Spleen (tissue), 11 donors: ENCODE results near the gene PDE4A. TPM values are rescaled to one million over a fixed set of nuclear protein-coding genes. Genes with fewer than 3 reads are reported as not detected.
A peak's percentile ranks its signal among the peaks of the same experiment; 100 is the strongest.

Experiments used
- DNase-seq: peaks from one replicate; pipeline ENCODE4 v3.0.0-alpha.2; 2020
- H3K27ac ChIP-seq, 8 donors: fragments of 200-600 bp; sonication (generic) in 7 of 8; 1 replicate in 4 of 8; 2 replicates in 4 of 8; pipeline versions ENCODE4 v1.5.0 to v1.8.0; 2016 to 2021; ENCODE audit warnings: inconsistent platforms in 4 of 8, mild to moderate bottlenecking in 4 of 8, moderate library complexity in 1 of 8
- H3K27me3 ChIP-seq, 7 donors: fragments of 200-600 bp; sonication (generic) in 6 of 7; replicated peaks in 1 of 7; 1 replicate in 4 of 7; 2 replicates in 3 of 7; pipeline versions ENCODE4 v1.5.0 to v1.8.0; 2016 to 2021; ENCODE audit warnings: inconsistent platforms in 3 of 7, mild to moderate bottlenecking in 1 of 7
- H3K36me3 ChIP-seq, 6 donors: fragments of 200-600 bp; sonication (generic) in 5 of 6; 1 replicate in 4 of 6; 2 replicates in 2 of 6; pipeline versions ENCODE4 v1.5.0 to v1.8.0; 2016 to 2021; ENCODE audit warnings: inconsistent platforms in 2 of 6
- H3K4me1 ChIP-seq, 6 donors: fragments of 200-600 bp; sonication (generic) in 5 of 6; 1 replicate in 3 of 6; 2 replicates in 3 of 6; pipeline versions ENCODE4 v1.5.0 to v1.8.0; 2016 to 2021; ENCODE audit warnings: inconsistent platforms in 3 of 6
- H3K4me3 ChIP-seq, 8 donors: fragments of 200-600 bp; sonication (generic) in 7 of 8; 1 replicate in 4 of 8; 2 replicates in 4 of 8; pipeline versions ENCODE4 v1.5.0 to v1.8.0; 2016 to 2021; ENCODE audit warnings: inconsistent platforms in 4 of 8, mild to moderate bottlenecking in 4 of 8, moderate library complexity in 2 of 8
- H3K9me3 ChIP-seq, 8 donors: fragments of 200-600 bp; sonication (generic) in 7 of 8; 1 replicate in 4 of 8; 2 replicates in 4 of 8; pipeline versions ENCODE4 v1.5.0 to v1.8.0; 2016 to 2021; ENCODE audit warnings: inconsistent platforms in 4 of 8
- POLR2A ChIP-seq, 3 donors: fragments of 450-650 bp; IDR thresholded peaks; one replicate each; pipeline ENCODE4 v1.5.1; 2017; ENCODE audit warnings: antibody characterized with exemption in 3 of 3, mild to moderate bottlenecking in 1 of 3
- POLR2AphosphoS5 ChIP-seq, 3 donors: sonication (generic); formaldehyde crosslinking; IDR thresholded peaks; one replicate each; pipeline ENCODE4 v1.5.1; 2017; ENCODE audit warnings: antibody characterized with exemption in 3 of 3
- WGBS, 5 donors: extraction: QIAGEN DNeasy Blood & Tissue Kit in 3 of 5; methylation state at CpG; one replicate each; pipeline versions ENCODE4 v1.1.5 to v1.1.7; 2013 to 2018; 5-methylcytosine and 5-hydroxymethylcytosine counted together
- intact Hi-C: fragments of 100-400 bp; cut with DNase I; formaldehyde crosslinking; loops from one replicate; pipeline ENCODE4 v1.15.0; 2023; ENCODE audit warnings: low total_unique reads
- polyA plus RNA-seq, 3 donors: library from polyadenylated mRNA; stranded (reverse); fragments of 200-250 nt; gene quantifications; one replicate each; pipeline ENCODE4 v1.2.1, GENCODE V29; 2013
- total RNA-seq, 7 donors: library from RNA; depleted of rRNA in 3 of 7; stranded (reverse); fragments of >200 nt in 3 of 7; fragmentation: NEBNext Ultra II Directional in 4 of 7; extraction: Animal tissue kit (Norgen Biotek cat#: 25700) in 4 of 7; gene quantifications; one replicate each; pipeline versions ENCODE4 v1.1.0 to v1.2.1, GENCODE V29; 2016 to 2021
- TF ChIP-seq, protein P1 (sequence below), 11 experiments: fragments of 200-600 bp in 7 of 11; fragments of 450-650 bp in 4 of 11; sonication (generic) in 4 of 11; IDR thresholded peaks in 8 of 11; conservative IDR thresholded peaks in 3 of 11; 1 replicate in 7 of 11; 2 replicates in 4 of 11; pipeline versions ENCODE4 v1.4.0 to v1.8.0; 2016 to 2021; ENCODE audit warnings: antibody characterized with exemption in 11 of 11, inconsistent platforms in 4 of 11, mild to moderate bottlenecking in 1 of 11
- donor health status: healthy with polysubstance abuse.
- donor health status: DM: no; HTN: no; CAD: no; lungs with moderate emphysema.
- donor health status: DM: no; HTN: no; CAD: no.
- donor health status: Bipolar disorder and iron deficiency.
- donor health status: healthy.
- donor health status: DM: no; HTN: no; CAD: no.
- donor health status: DM: yes; HTN: yes; CAD: no.

Gene PDE4A
- total and polyA plus RNA-seq, 10 donors: 2.1 to 17.3 (median 12.7) TPM

DNA sequence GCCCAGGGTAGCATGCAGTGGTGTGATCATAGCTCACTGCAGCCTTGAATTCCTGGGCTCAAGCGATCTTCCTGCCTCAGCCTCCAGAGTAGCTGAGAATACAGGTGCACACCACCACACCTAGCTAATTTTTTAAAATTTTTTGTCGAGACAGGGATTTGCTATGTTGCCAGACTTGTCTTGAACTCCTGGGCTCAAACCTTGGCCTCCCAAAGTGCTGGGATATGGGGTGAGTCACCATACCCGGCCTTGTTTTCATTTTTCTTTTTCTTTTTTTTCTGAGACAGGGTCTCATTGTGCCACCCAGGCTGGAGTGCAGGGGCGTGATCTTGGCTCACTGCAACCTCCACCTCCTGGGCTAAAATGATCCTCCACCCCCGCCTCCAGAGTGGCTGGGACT is 44.1 kb downstream of the PDE4A start:
- 80 to 94% (median 88%) methylated on average over 5 of the region's 5 CpGs for WGBS, 5 donors
- TF ChIP-seq POLR2A (IDR thresholded peaks at IDR 0.05) (no peak), POLR2AphosphoS5 (IDR thresholded peaks at IDR 0.05) (no peak)
- TF ChIP-seq, protein P1, sequence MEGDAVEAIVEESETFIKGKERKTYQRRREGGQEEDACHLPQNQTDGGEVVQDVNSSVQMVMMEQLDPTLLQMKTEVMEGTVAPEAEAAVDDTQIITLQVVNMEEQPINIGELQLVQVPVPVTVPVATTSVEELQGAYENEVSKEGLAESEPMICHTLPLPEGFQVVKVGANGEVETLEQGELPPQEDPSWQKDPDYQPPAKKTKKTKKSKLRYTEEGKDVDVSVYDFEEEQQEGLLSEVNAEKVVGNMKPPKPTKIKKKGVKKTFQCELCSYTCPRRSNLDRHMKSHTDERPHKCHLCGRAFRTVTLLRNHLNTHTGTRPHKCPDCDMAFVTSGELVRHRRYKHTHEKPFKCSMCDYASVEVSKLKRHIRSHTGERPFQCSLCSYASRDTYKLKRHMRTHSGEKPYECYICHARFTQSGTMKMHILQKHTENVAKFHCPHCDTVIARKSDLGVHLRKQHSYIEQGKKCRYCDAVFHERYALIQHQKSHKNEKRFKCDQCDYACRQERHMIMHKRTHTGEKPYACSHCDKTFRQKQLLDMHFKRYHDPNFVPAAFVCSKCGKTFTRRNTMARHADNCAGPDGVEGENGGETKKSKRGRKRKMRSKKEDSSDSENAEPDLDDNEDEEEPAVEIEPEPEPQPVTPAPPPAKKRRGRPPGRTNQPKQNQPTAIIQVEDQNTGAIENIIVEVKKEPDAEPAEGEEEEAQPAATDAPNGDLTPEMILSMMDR (IDR thresholded peaks at IDR 0.05 in 8 of 11, conservative IDR thresholded peaks at IDR 0.05 in 3 of 11): no peak
- no peak for DNase-seq
- no peaks in the 10 kb centered on the region for H3K27me3 ChIP-seq
- H3K27ac ChIP-seq: no peak overlapping the region
- H3K9me3 ChIP-seq: no peaks in the 10 kb centered on the region
- intact Hi-C loops: no loop called here
- peaks cover 6 to 14% (median 10%) of the 10 kb centered on the region in 6 donors for H3K4me1 ChIP-seq
- H3K36me3 ChIP-seq: peaks cover 0 to 44% (median 8%) of the 10 kb centered on the region in 6 donors
- H3K4me3 ChIP-seq: no peak overlapping the region

DNA sequence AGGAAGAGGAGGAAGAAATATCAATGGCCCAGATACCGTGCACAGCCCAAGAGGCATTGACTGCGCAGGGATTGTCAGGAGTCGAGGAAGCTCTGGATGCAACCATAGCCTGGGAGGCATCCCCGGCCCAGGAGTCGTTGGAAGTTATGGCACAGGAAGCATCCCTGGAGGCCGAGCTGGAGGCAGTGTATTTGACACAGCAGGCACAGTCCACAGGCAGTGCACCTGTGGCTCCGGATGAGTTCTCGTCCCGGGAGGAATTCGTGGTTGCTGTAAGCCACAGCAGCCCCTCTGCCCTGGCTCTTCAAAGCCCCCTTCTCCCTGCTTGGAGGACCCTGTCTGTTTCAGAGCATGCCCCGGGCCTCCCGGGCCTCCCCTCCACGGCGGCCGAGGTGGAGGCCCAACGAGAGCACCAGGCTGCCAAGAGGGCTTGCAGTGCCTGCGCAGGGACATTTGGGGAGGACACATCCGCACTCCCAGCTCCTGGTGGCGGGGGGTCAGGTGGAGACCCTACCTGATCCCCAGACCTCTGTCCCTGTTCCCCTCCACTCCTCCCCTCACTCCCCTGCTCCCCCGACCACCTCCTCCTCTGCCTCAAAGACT is 46.9 kb downstream of the PDE4A start:
- H3K4me3 ChIP-seq: no peak overlapping the region
- no peak overlapping the region for H3K27ac ChIP-seq
- no peaks in the 10 kb centered on the region for H3K4me1 ChIP-seq
- no peak for DNase-seq
- intact Hi-C loops: no loop called here
- TF ChIP-seq POLR2A (IDR thresholded peaks at IDR 0.05) (no peak), POLR2AphosphoS5 (IDR thresholded peaks at IDR 0.05) (no peak)
- TF ChIP-seq, protein P1 (IDR thresholded peaks at IDR 0.05 in 8 of 11, conservative IDR thresholded peaks at IDR 0.05 in 3 of 11): no peak
- peaks cover 0 to 5% (median 0%) of the 10 kb centered on the region in 7 donors for H3K27me3 ChIP-seq
- 83 to 89% (median 84%) methylated on average over 14 to 20 of the region's 20 CpGs for WGBS, 5 donors
- H3K36me3 ChIP-seq: peaks cover 0 to 41% (median 8%) of the 10 kb centered on the region in 6 donors
- H3K9me3 ChIP-seq: no peaks in the 10 kb centered on the region

DNA sequence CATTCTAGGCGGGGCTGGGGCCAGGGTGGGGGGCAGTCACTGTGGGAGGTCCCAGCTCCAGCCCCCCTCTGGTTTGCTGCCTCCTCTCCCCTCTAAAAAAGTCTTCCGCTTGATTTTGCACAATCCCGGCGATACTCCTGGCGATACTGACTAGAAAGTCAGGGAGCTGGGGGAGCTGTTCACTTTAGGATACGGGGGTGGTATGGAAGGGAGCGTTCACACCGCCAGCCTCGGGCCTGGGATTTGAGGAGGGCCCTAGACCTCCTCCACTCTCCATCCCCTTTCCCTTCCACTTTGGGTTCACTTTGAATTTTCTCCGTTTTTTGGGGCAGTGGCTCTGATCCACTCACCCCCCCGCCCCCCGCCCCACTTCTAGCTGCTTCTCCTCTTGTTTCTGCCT is 47.8 kb downstream of the PDE4A start:
- no peak overlapping the region for H3K27ac ChIP-seq
- intact Hi-C loops: no loop called here
- peaks cover 0 to 41% (median 8%) of the 10 kb centered on the region in 6 donors for H3K36me3 ChIP-seq
- H3K27me3 ChIP-seq: peaks cover 0 to 5% (median 0%) of the 10 kb centered on the region in 7 donors
- no peak overlapping the region for H3K4me3 ChIP-seq
- no peaks in the 10 kb centered on the region for H3K9me3 ChIP-seq
- no peak for DNase-seq
- TF ChIP-seq POLR2AphosphoS5 (IDR thresholded peaks at IDR 0.05): no peak
- TF ChIP-seq, protein P1 (IDR thresholded peaks at IDR 0.05 in 8 of 11, conservative IDR thresholded peaks at IDR 0.05 in 3 of 11): no peak
- no peaks in the 10 kb centered on the region for H3K4me1 ChIP-seq
- WGBS, 5 donors: 75 to 90% (median 82%) methylated on average over 12 of the region's 12 CpGs

DNA sequence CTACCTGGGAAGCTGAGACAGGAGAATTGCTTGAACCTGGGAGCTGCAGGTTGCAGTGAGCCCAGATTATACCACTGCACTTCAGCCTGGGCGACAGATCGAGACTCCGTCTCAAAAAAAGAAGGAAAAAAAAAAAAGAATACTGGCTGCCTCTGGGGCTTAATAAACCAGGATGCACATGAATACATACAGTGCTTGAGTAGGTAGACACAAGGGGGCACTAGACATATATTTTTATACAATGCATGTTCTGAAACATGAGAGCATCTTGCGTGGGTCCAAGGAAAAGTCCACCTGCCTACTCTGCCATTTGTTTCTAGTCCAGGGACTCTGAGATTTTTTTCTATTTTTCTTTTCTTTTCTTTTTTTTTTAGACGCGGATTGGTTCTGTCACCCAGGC is 51.6 kb downstream of the PDE4A start:
- TF ChIP-seq, protein P1 (IDR thresholded peaks at IDR 0.05 in 8 of 11, conservative IDR thresholded peaks at IDR 0.05 in 3 of 11): peak in 3 of 11 experiments; percentile 27 to 34 (median 32)
- TF ChIP-seq POLR2AphosphoS5 (IDR thresholded peaks at IDR 0.05): no peak
- H3K27ac ChIP-seq: no peak overlapping the region
- WGBS, 5 donors: 31 to 64% (median 54%) methylated on average over 6 of the region's 6 CpGs
- intact Hi-C loops: no loop called here
- H3K27me3 ChIP-seq: peaks cover 0 to 5% (median 0%) of the 10 kb centered on the region in 7 donors
- no peak overlapping the region for H3K4me3 ChIP-seq
- H3K36me3 ChIP-seq: peaks cover 0 to 12% (median 5%) of the 10 kb centered on the region in 6 donors
- H3K9me3 ChIP-seq: no peaks in the 10 kb centered on the region
- no peaks in the 10 kb centered on the region for H3K4me1 ChIP-seq
- no peak for DNase-seq
